ENCODE measurements around the gene CNTNAP5.

- TF ChIP-seq CTCF (IDR thresholded peaks at IDR 0.05; ENCODE audit: control extremely low read depth in 1 of 3, insufficient read depth in 1 of 3, low read depth in 1 of 3, low read length in 3 of 3) (no peak), POLR2A (IDR thresholded peaks at IDR 0.05; ENCODE audit: control extremely low read depth in 1 of 2, low read depth in 2 of 2, low read length in 2 of 2) (no peak), TCF12 (IDR thresholded peaks at IDR 0.05; ENCODE audit: low read depth, low read length) (no peak), TBP (IDR thresholded peaks at IDR 0.05; ENCODE audit: low read depth, low read length) (no peak), HDAC2 (IDR thresholded peaks at IDR 0.05; ENCODE audit: borderline replicate concordance in 1 of 2, low read depth in 2 of 2, low read length in 2 of 2) (no peak)
These were observed 55.4 kb downstream of the CNTNAP5 start for GRCh38 chr2:124080281-124081153.

Measured in H1 (cell line).